ENCODE results near the gene BCAS1. TPM values are rescaled to one million over a fixed set of nuclear protein-coding genes. Genes with fewer than 3 reads are reported as not detected.
A peak's percentile ranks its signal among the peaks of the same experiment; 100 is the strongest.
"Not testable (repeated sequence)": the region's sequence is repeated elsewhere in the genome, so short reads cannot be mapped to it uniquely, and the experiment has no call there.

The BCAS1 gene
- polyA plus RNA-seq, 3 donors from 2014 or later = 0.56 to 0.57 TPM; not detected in 1

DNA sequence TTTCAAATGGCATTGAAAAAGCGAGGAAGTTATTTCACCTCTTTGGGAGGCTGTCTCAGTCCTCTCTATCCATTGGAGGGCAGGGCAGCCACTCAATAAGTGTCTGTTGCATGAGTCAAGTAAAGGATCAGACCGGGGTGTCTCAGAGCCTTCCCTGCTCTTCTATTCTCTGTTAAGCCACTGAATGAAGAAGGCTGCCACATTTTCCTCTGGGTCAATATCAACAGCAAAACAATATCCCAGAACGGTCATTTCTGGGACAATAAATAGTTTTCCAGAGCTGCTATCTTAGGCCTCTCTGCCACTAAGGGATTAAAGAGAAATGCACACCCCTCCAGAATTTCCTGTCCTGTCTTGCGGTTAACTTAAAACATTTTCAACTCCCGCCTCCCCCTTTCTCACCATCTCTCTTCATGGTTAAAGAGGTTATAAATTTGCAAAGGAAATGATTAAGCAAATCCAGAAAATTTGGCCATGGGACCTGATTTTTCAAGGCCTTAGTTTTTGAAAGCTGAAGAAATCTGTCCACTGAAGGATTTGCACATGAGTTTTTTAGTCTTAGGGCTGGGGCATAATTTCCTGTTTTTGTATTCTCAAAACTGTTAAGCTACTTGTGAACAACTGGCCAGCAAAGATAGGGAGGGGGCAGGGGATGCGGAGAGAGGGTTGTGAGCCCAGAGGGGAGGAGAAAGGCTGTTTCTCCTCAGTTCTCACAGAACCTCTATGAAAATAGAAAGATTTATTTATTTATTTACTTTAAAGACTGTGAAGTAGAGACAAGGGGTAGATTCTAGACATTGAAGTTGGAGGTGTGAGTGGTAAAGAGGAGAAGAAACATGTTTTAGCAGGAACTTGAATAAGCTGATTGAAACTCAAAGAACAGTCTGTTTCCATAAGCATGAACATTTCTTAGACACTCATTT is 135.7 kb downstream of the BCAS1 start:
- peaks cover 0 to 2% (median 2%) of the 10 kb centered on the region in 3 donors for H3K27me3 Mint-ChIP-seq (ENCODE audit: low read depth in 3 of 3)
- H3K9me3 Mint-ChIP-seq = peaks cover 0 to 2% (median 0%) of the 10 kb centered on the region in 6 donors
- peaks cover 72 to 89% of the 10 kb centered on the region in 2 donors for H3K4me1 Mint-ChIP-seq
- peak; percentile 49 to 57 (median 56) for DNase-seq
- H3K27ac Mint-ChIP-seq = peak overlapping the region; percentile 88 to 97 (median 92)
- peaks cover 0 to 6% (median 0%) of the 10 kb centered on the region in 3 donors for H3K36me3 Mint-ChIP-seq
- H3K4me3 Mint-ChIP-seq = peak overlapping the region; percentile 58 to 89 (median 74)

DNA sequence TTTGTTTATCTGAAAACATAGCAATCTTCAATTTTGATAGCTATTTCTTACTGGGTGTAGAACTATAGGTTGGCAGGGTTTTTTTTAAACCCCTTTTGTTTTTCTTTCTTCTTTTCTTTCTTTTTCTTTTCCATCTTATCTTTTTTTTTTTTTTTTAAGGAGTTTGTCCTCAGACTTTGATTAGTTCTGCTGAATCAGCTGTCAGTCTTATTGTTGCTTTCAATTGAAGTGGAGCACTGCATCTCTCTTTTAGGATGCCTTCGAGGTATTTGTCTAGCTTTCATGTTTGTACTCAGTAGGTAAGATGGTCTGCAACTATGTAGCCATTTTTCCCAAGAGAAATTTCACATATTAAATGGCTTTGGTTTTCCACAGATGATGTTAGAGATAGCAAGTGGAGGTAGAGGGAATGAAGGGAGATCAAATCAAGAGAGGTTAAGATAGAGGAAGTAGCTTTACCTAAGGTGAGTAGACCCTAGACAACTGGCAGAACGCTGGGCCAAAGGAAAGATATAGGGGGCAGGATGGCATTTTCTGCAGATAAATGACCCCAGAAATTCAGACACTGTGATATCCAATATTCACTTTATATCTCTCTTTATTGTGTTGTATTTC is 137.1 kb downstream of the BCAS1 start:
- Mint-ChIP-seq H3K4me3 (peak overlapping the region; percentile 12 to 72 (median 53)), H3K27ac (peak overlapping the region; percentile 13 to 97 (median 88)), H3K27me3 (ENCODE audit: low read depth in 3 of 3) (peaks cover 0 to 2% (median 2%) of the 10 kb centered on the region in 3 donors), H3K36me3 (peaks cover 0 to 6% (median 0%) of the 10 kb centered on the region in 3 donors), H3K4me1 (peaks cover 63 to 76% of the 10 kb centered on the region in 2 donors), H3K9me3 (peaks cover 0 to 2% (median 0%) of the 10 kb centered on the region in 6 donors)
- DNase-seq = no peak

DNA sequence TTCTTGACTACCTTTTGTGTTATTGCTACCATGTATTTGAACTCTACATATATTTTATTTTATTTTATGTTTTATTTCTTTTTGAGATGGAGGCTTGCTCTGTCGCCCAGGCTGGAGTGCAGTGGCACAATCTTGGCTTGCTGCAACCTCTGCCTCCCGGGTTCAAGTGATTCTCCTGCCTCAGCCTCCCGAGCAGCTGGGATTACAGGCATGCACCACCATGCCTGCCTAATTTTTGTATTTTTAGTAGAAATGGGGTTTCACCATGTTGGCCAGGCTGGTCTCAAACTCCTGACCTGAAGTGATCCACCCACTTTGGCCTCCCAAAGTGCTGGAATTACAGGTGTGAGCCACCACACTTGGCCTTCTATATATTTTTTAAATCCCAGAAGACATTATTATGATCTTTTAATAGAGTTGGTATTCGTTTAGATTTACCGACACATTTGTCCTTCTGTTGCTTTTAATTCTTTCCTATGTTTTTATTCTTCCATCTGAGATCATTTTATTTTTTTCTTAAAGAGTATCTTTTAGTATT is 137.7 kb downstream of the BCAS1 start:
- H3K27me3 Mint-ChIP-seq (ENCODE audit: low read depth in 3 of 3); H3K9me3 Mint-ChIP-seq; H3K4me3 Mint-ChIP-seq; H3K36me3 Mint-ChIP-seq; DNase-seq; H3K27ac Mint-ChIP-seq: not testable (repeated sequence)
- peaks cover 57 to 70% of the 10 kb centered on the region in 2 donors for H3K4me1 Mint-ChIP-seq

DNA sequence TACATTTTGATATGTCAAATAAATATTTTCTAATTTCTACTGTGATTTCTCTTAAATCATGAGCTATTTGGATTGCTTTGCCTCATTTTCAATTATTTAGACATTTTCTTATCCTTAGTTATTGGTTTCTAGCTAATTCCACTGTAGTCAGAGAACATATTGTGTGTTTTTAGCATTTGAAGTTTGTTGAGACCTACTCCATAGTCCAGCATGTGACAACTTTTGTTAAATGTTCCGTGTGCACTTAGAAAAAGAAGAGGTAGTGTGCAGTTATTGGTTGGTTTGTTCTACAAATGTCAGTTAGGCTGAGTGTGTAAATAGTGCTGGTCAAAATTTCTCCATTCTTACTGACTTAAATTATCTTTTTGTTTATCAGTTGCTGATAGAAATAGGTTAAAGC is 138.8 kb downstream of the BCAS1 start:
- peak overlapping the region in 2 of 6 donors; percentile 47 to 68 for H3K27ac Mint-ChIP-seq
- DNase-seq = no peak
- H3K4me3 Mint-ChIP-seq = no peak overlapping the region
- H3K9me3 Mint-ChIP-seq = peaks cover 0 to 2% (median 0%) of the 10 kb centered on the region in 6 donors
- peaks cover 0 to 2% (median 0%) of the 10 kb centered on the region in 3 donors for H3K27me3 Mint-ChIP-seq (ENCODE audit: low read depth in 3 of 3)
- peaks cover 0 to 6% (median 0%) of the 10 kb centered on the region in 3 donors for H3K36me3 Mint-ChIP-seq
- peaks cover 49 to 59% of the 10 kb centered on the region in 2 donors for H3K4me1 Mint-ChIP-seq

DNA sequence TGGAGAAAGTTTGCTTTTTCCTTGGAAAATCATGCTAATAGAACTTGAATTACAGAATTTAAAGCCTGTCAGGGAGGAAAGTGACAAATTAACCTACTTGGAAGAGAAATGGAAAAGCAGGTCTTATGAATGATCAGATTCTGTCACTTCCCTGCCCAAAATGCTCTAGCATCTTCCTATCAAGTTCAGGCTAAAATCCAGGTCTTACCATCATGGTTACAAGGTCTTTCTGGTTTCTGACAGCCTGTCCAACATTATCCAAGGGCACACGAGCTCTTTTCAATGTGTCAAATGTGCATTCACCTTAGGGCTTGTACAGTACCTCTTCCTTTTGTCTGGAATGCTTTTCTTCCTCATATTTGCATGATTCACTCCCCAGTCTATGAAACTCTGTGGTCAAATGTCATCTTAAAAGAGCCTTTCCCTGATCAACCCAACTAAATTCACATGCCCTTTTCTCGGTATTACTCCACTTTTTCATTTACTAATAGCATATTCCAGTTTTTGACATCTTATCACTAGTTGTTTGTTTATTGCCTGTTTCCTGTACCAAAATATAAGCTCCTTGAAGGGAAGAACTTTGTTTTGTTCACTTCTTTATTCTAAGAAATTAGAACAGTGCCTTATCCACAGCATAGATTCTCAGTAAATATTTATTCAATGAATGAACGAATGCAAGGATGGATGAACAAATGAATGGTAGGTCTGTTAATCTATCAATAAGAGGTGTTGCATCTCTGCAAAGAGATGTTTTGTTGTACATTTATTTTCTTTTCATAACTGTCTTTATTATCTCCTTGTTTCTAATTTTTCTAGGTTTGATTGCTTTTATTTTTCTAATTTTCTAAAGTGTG is 139.5 kb downstream of the BCAS1 start:
- no peak for DNase-seq
- Mint-ChIP-seq H3K27me3 (ENCODE audit: low read depth in 3 of 3) (peaks cover 0 to 2% (median 0%) of the 10 kb centered on the region in 3 donors), H3K4me1 (peaks cover 48 to 59% of the 10 kb centered on the region in 2 donors), H3K36me3 (peaks cover 0 to 6% (median 0%) of the 10 kb centered on the region in 3 donors), H3K27ac (peak overlapping the region; percentile 2 to 67 (median 46)), H3K9me3 (peaks cover 0 to 2% (median 0%) of the 10 kb centered on the region in 6 donors), H3K4me3 (no peak overlapping the region)

DNA sequence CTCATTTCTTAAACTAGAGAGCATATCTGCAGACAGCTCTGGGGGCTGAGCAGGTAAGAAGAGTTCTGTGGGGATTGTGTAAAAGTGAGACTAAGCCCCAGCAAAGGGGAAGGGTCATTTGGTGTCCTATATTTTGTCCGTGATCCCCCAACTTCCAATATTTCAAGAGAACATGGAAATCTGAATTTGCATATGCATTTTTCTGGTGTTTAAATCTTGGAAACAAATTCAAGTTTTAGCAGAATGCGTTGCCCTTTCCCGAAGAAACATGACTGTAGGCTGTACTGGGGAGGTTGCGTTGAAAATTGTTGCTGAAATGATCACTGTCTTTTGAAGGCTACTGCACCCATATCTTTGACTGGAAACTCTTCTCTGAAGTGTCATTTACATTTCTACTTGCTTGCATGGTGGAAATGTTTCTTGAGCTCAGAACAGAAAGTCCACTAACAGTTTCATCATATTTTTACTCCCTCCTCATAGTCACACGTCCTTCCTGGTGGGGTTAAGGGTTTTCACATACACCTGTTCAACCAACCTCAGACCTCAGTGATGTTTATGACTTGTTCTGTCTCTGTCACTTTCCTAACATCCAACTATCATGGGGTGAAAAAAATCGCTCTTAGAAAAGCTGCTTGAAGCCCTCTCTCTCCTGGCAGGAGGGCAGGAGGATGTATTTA is 140.3 kb downstream of the BCAS1 start:
- H3K36me3 Mint-ChIP-seq = peaks cover 0 to 6% (median 0%) of the 10 kb centered on the region in 3 donors
- peaks cover 40 to 52% of the 10 kb centered on the region in 2 donors for H3K4me1 Mint-ChIP-seq
- H3K27ac Mint-ChIP-seq = peak overlapping the region; percentile 12 to 67 (median 50)
- peak in 2 of 3 donors; percentile 16 to 35 for DNase-seq
- H3K27me3 Mint-ChIP-seq (ENCODE audit: low read depth in 3 of 3) = peaks cover 0 to 2% (median 0%) of the 10 kb centered on the region in 3 donors
- H3K9me3 Mint-ChIP-seq = peaks cover 0 to 2% (median 0%) of the 10 kb centered on the region in 6 donors
- no peak overlapping the region for H3K4me3 Mint-ChIP-seq

DNA sequence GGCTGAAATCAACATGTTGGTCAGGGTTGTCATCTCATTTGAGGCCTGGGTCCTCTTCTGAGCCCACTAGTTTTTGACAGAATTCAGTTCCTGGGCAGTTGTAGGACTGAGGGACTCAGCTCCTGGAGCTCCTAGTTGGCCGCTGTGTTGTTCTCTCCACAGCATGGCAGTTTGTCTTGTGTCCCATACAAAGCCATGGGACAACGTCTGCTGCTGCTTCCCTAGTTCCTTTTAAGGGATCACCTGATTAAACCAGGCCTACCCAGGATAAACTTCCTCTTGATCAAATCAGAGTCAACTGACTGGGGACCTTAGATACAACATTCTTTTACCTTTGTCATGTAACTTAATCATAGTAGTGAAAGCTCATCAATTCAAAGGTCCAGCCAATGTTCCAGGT is 141.0 kb downstream of the BCAS1 start:
- Mint-ChIP-seq H3K4me1 (peaks cover 33 to 45% of the 10 kb centered on the region in 2 donors), H3K27me3 (ENCODE audit: low read depth in 3 of 3) (peaks cover 0 to 2% (median 0%) of the 10 kb centered on the region in 3 donors), H3K4me3 (no peak overlapping the region), H3K36me3 (peaks cover 0 to 6% (median 0%) of the 10 kb centered on the region in 3 donors), H3K27ac (peak overlapping the region in 2 of 6 donors; percentile 50 to 59), H3K9me3 (peaks cover 0 to 2% (median 0%) of the 10 kb centered on the region in 6 donors)
- DNase-seq = no peak

DNA sequence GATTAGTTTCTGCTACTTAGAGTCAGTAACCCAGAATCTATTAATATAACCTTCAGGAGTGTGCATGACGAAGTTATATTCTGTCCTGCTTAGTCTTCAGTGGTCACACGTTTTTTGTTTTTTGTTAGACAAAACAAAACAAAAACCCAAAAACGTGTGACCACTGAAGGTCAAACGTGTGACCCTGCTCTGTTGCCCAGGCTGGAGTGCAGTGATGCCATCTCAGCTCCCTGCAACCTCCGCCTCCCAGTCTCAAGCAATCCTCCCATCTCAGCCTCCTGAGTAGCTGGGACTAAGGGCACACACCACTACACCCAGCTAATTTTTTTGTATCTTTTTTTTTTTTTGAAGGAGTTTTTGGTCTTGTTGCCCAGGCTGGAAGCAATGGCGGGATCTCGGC is 142.4 kb downstream of the BCAS1 start:
- no peak overlapping the region for H3K27ac Mint-ChIP-seq
- no peak for DNase-seq
- H3K9me3 Mint-ChIP-seq = no peaks in the 10 kb centered on the region
- H3K4me3 Mint-ChIP-seq = no peak overlapping the region
- peaks cover 19 to 31% of the 10 kb centered on the region in 2 donors for H3K4me1 Mint-ChIP-seq
- H3K36me3 Mint-ChIP-seq = no peaks in the 10 kb centered on the region
- no peaks in the 10 kb centered on the region for H3K27me3 Mint-ChIP-seq (ENCODE audit: low read depth in 3 of 3)

DNA sequence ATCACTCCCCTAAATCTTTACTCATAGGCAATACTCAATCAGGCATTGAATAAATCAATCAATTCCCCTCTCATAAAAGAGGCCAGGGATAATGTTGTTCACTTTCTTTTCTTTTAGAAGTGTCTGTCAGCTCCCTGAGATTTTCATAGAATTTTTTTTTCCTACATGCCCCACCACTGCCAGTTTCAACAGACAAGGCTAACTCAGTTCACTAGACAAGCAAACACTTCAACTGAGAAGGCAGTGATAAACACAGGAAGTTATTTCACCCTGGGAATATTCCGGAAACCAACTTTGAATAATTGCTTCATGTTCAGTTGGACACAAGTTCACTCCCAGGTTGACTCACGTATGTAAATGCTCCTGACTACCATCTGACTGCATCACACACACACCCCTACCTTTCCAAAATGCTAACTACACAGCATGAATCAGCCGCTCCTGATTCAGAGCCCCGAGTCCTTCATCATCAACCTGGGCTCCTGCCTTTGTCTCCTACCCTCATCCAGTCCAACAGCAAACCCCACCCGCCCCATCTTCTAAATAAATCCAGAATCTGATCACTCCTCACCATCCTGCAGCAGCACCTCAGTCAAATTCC is 143.9 kb downstream of the BCAS1 start:
- no peaks in the 10 kb centered on the region for H3K27me3 Mint-ChIP-seq (ENCODE audit: low read depth in 3 of 3)
- no peak overlapping the region for H3K27ac Mint-ChIP-seq
- H3K9me3 Mint-ChIP-seq = no peaks in the 10 kb centered on the region
- peaks cover 18 to 25% of the 10 kb centered on the region in 2 donors for H3K4me1 Mint-ChIP-seq
- DNase-seq = no peak
- no peak overlapping the region for H3K4me3 Mint-ChIP-seq
- no peaks in the 10 kb centered on the region for H3K36me3 Mint-ChIP-seq

DNA sequence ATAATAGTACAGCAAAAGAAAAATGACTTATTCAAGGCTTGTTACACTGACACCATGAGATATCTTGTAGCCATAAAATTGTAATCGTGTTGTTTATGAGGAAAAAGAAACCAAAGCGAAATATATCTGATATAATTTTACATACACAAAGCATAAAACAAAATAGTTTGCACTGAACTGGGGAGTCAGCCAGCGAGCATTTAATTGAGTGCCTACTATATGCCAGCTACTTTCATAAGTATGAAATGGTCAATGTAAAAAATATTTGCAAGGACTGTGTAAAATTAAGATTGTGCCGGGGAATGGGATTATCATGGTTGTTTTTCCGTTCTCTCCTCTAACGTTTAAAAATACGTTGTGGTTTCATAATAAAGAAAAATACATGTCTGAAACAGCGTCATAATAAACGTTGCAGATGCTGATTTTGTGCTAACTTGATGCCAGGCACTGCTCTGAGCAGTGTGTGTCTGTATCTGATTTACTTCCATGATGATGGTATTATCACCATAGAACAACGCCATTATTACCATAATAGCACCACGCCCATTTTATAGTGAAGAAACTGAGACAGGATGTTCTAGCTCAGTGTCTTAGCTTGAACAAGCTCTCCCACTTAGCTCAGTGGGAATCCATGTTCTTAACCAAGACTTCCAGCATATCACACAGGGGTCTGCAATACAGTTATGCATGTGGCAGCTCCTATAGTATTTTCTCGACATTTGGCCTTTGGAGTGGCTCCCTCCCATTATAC is 144.6 kb downstream of the BCAS1 start:
- no peaks in the 10 kb centered on the region for H3K27me3 Mint-ChIP-seq (ENCODE audit: low read depth in 3 of 3)
- no peaks in the 10 kb centered on the region for H3K36me3 Mint-ChIP-seq
- H3K4me3 Mint-ChIP-seq = no peak overlapping the region
- H3K4me1 Mint-ChIP-seq = peaks cover 15 to 18% of the 10 kb centered on the region in 2 donors
- DNase-seq = no peak
- no peaks in the 10 kb centered on the region for H3K9me3 Mint-ChIP-seq
- H3K27ac Mint-ChIP-seq = no peak overlapping the region

DNA sequence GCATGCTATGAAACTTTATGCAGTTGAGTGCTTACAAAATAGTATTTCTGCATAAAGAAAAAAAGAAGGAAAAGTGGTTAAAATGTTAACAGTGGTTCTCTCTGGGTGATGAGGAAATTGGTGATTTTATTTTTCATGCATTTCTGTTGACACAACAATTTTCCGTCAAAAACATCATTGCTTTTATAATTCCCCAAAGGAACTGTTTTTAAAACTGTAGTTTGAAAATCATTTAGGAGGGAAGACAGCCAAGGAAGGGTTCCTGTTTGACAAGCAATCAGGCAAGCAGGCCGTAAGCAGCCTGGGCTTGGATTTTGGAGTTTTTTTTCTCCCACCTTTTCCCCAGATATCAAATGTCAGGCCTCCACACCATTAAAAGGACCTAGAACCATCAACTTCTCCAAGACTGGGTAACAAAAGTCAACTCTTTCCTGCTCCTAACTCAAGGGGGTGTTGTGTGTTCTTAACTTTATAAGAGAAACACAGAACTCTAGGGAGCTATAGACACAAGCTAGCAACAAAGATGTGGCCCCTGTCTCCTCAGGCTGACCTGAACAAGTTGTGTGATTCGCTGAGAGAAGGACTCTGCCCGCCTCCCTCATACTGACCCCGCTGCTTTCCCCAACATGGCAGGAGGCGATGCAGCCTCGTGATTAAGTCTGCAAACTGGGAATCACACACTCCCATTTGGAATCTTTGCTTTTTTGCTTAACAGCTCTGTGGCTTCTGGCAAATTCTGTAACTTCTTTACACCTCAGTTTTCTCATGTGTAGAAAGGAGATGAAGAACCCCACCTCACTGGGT is 146.6 kb downstream of the BCAS1 start:
- H3K4me1 Mint-ChIP-seq = peaks cover 6 to 7% of the 10 kb centered on the region in 2 donors
- no peak overlapping the region for H3K4me3 Mint-ChIP-seq
- H3K27ac Mint-ChIP-seq = no peak overlapping the region
- H3K9me3 Mint-ChIP-seq = no peaks in the 10 kb centered on the region
- DNase-seq = no peak
- no peaks in the 10 kb centered on the region for H3K27me3 Mint-ChIP-seq (ENCODE audit: low read depth in 3 of 3)
- no peaks in the 10 kb centered on the region for H3K36me3 Mint-ChIP-seq
